H1 (cell line): Measurements from ENCODE around the gene ZFYVE16. TPM values are rescaled to one million over a fixed set of nuclear protein-coding genes. Genes with fewer than 3 reads are reported as not detected.

Experiments used
- CTCF ChIA-PET: fragments of 300-600 bp; sonication (Branson Sonifier 250); formaldehyde crosslinking; loops from one replicate; lab custom pipeline; 2021; ENCODE audit not compliant: partially characterized antibody; lab: Charles Lee
- POLR2A ChIA-PET: fragments of 300-600 bp; sonication (Branson Sonifier 250); formaldehyde crosslinking; loops from one replicate; lab custom pipeline; 2021; ENCODE audit warnings: inconsistent platforms; ENCODE audit not compliant: partially characterized antibody; lab: Charles Lee
- DNase-seq, 2 experiments: peaks; one replicate each; pipeline versions ENCODE4 v3.0.0 to v3.0.0-alpha.2; 2010 to 2022; ENCODE audit warnings: low spot score in 2 of 2, low read depth in 1 of 2, mixed read lengths in 1 of 2
- FAIRE-seq: peaks from 2 replicates; lab custom pipeline; 2011; peaks lifted over from hg19 to GRCh38; lab: Jason Lieb, UNC
- H2AFZ ChIP-seq: 2 replicates; pipeline ENCODE4 v1.8.1; 2012; ENCODE audit warnings: low read length, inconsistent platforms
- H2AK5ac ChIP-seq: 2 replicates; pipeline ENCODE4 v1.6.1; 2013; ENCODE audit warnings: low read depth, low read length
- H2BK120ac ChIP-seq: replicated peaks from 2 replicates; pipeline ENCODE3; 2013; ENCODE audit warnings: low read depth, low read length, inconsistent platforms
- H2BK12ac ChIP-seq: 2 replicates; pipeline ENCODE4 v1.6.1; 2013; ENCODE audit warnings: low read depth, low read length
- H2BK15ac ChIP-seq: 2 replicates; pipeline ENCODE4 v1.6.1; 2013; ENCODE audit warnings: low read length
- H2BK20ac ChIP-seq: 2 replicates; pipeline ENCODE4 v1.6.1; 2013; ENCODE audit warnings: low read length
- H2BK5ac ChIP-seq: 2 replicates; pipeline ENCODE4 v1.6.1; 2013; ENCODE audit warnings: low read depth, low read length
- H3K14ac ChIP-seq: 2 replicates; pipeline ENCODE4 v1.6.1; 2013; ENCODE audit warnings: inconsistent platforms; ENCODE audit not compliant: insufficient read length
- H3K18ac ChIP-seq: 2 replicates; pipeline ENCODE4 v1.6.1; 2013; ENCODE audit warnings: low read length; ENCODE audit errors: extremely low read depth
- H3K23ac ChIP-seq: 2 replicates; pipeline ENCODE4 v1.6.1; 2013; ENCODE audit warnings: inconsistent platforms; ENCODE audit not compliant: insufficient read length
- H3K23me2 ChIP-seq: 2 replicates; pipeline ENCODE4 v1.6.1; 2013; ENCODE audit warnings: low read depth, low read length
- H3K27ac ChIP-seq: 2 replicates; pipeline ENCODE4 v1.6.1; 2011; ENCODE audit warnings: low read depth, low read length, inconsistent platforms
- H3K27me3 ChIP-seq, 4 experiments: replicated peaks in 1 of 4; 1 replicate in 1 of 4; 2 replicates in 3 of 4; pipeline versions ENCODE4 v1.6.1 to v1.8.1; 2011 to 2013; ENCODE audit warnings: low read length in 3 of 4, mild to moderate bottlenecking in 3 of 4, inconsistent platforms in 2 of 4, mixed read lengths in 2 of 4, moderate library complexity in 1 of 4; ENCODE audit not compliant: control insufficient read depth in 3 of 4, insufficient read depth in 3 of 4; ENCODE audit errors: extremely low read depth in 1 of 4
- H3K36me3 ChIP-seq, 4 experiments: 2 replicates each; pipeline versions ENCODE4 v1.6.1 to v1.8.1; 2011 to 2013; ENCODE audit warnings: mild to moderate bottlenecking in 4 of 4, low read length in 3 of 4, moderate library complexity in 2 of 4, control low read depth in 1 of 4, inconsistent platforms in 1 of 4; ENCODE audit not compliant: insufficient read depth in 4 of 4, control insufficient read depth in 2 of 4
- H3K4ac ChIP-seq: replicated peaks from 2 replicates; pipeline ENCODE3; 2013; ENCODE audit warnings: low read length, low read depth, mixed read lengths, inconsistent platforms; ENCODE audit not compliant: insufficient read length
- H3K4me1 ChIP-seq, 4 experiments: replicated peaks in 1 of 4; 1 replicate in 1 of 4; 2 replicates in 3 of 4; pipeline versions ENCODE4 v1.6.1 to v1.8.1; 2011 to 2013; ENCODE audit warnings: low read length in 3 of 4, inconsistent platforms in 2 of 4, mixed read lengths in 1 of 4; ENCODE audit not compliant: insufficient read depth in 4 of 4, control insufficient read depth in 3 of 4
- H3K4me2 ChIP-seq, 2 experiments: 2 replicates each; pipeline versions ENCODE4 v1.6.1 to v1.8.1; 2011 to 2013; ENCODE audit warnings: low read depth in 2 of 2, low read length in 2 of 2, control low read depth in 1 of 2, inconsistent platforms in 1 of 2, mild to moderate bottlenecking in 1 of 2; ENCODE audit not compliant: insufficient read depth in 1 of 2
- H3K4me3 ChIP-seq, 4 experiments: fragments of 200-600, 300-600 bp in 1 of 4; sonication (generic), shearing (Covaris generic), sonication (Bioruptor Twin) in 1 of 4; 2 replicates each; pipeline versions ENCODE4 v1.5.1 to v1.8.1; 2011 to 2016; ENCODE audit warnings: low read length in 4 of 4, low read depth in 3 of 4, control low read depth in 2 of 4, inconsistent platforms in 2 of 4, mild to moderate bottlenecking in 2 of 4, mixed read lengths in 1 of 4, moderate library complexity in 1 of 4; ENCODE audit not compliant: insufficient read depth in 2 of 4; ENCODE audit errors: extremely low read depth in 1 of 4
- H3K56ac ChIP-seq: replicated peaks from 2 replicates; pipeline ENCODE3; 2013; ENCODE audit warnings: low read depth, mild to moderate bottlenecking, mixed read lengths, low read length, inconsistent platforms; ENCODE audit not compliant: insufficient read length
- H3K79me1 ChIP-seq: 2 replicates; pipeline ENCODE4 v1.6.1; 2013; ENCODE audit warnings: low read depth, low read length, control low read depth
- H3K79me2 ChIP-seq, 2 experiments: 2 replicates each; pipeline versions ENCODE4 v1.6.1 to v1.8.1; 2012 to 2013; ENCODE audit warnings: low read length in 2 of 2, mild to moderate bottlenecking in 2 of 2, inconsistent platforms in 1 of 2; ENCODE audit not compliant: insufficient read depth in 2 of 2, control insufficient read depth in 1 of 2
- H3K9ac ChIP-seq, 4 experiments: replicated peaks in 1 of 4; 1 replicate in 1 of 4; 2 replicates in 3 of 4; pipeline versions ENCODE4 v1.6.1 to v1.8.1; 2011 to 2013; ENCODE audit warnings: low read depth in 3 of 4, low read length in 3 of 4, control low read depth in 2 of 4, mild to moderate bottlenecking in 2 of 4, moderate library complexity in 2 of 4, inconsistent platforms in 1 of 4; ENCODE audit errors: extremely low read depth in 1 of 4
- H3K9me3 ChIP-seq, 2 experiments: 2 replicates each; pipeline versions ENCODE4 v1.6.1 to v1.8.1; 2012 to 2013; ENCODE audit warnings: mild to moderate bottlenecking in 2 of 2, moderate library complexity in 2 of 2, control low read depth in 1 of 2, inconsistent platforms in 1 of 2, low read depth in 1 of 2, low read length in 1 of 2, mixed read lengths in 1 of 2; ENCODE audit not compliant: insufficient read depth in 2 of 2
- H4K20me1 ChIP-seq, 2 experiments: replicated peaks in 1 of 2; 2 replicates each; pipeline versions ENCODE3 to v1.8.1; 2011 to 2013; ENCODE audit warnings: inconsistent platforms in 2 of 2, low read length in 2 of 2, mild to moderate bottlenecking in 1 of 2; ENCODE audit not compliant: insufficient read depth in 2 of 2, control insufficient read depth in 1 of 2
- H4K5ac ChIP-seq: 2 replicates; pipeline ENCODE4 v1.6.1; 2013; ENCODE audit warnings: low read length, low read depth, mixed read lengths, inconsistent platforms; ENCODE audit not compliant: insufficient read length
- H4K8ac ChIP-seq: 2 replicates; pipeline ENCODE4 v1.8.0; 2013; ENCODE audit warnings: mild to moderate bottlenecking, moderate library complexity, low read length, inconsistent platforms; ENCODE audit not compliant: insufficient read depth; ENCODE audit errors: extremely low read depth
- H4K91ac ChIP-seq: replicated peaks from 2 replicates; pipeline ENCODE3; 2013; ENCODE audit warnings: low read length, mixed read lengths, inconsistent platforms; ENCODE audit not compliant: insufficient read length
- SP1 ChIP-seq: IDR thresholded peaks from 2 replicates; pipeline ENCODE4 v1.6.1; 2011; ENCODE audit warnings: low read depth, low read length
- WGBS, 2 experiments: shearing (Covaris generic) in 1 of 2; methylation state at CpG; one replicate each; pipeline versions ENCODE4 v1.1.6 to v1.1.7; 2013 to 2015; ENCODE audit warnings: low lambda C conversion rate in 2 of 2, mixed read lengths in 2 of 2, inconsistent platforms in 1 of 2, low coverage in 1 of 2, missing lambda C conversion rate in 1 of 2; ENCODE audit not compliant: insufficient replicate concordance in 2 of 2, insufficient coverage in 1 of 2, insufficient read length in 1 of 2; ENCODE audit errors: extremely low coverage in 1 of 2, missing lambda C conversion rate in 1 of 2; 5-methylcytosine and 5-hydroxymethylcytosine counted together
- polyA plus RNA-seq, 7 experiments: library from polyadenylated mRNA; depleted of rRNA in 3 of 7; stranded (reverse) in 5 of 7; unstranded in 2 of 7; fragments of >200 nt in 5 of 7; fragments of 200-250 nt in 2 of 7; gene quantifications; 1 replicate in 5 of 7; 2 replicates in 1 of 7; 4 replicates in 1 of 7; pipeline versions ENCODE4 v1.2.1 to v1.2.3, GENCODE V29; 2011 to 2013; ENCODE audit warnings: missing spikeins in 2 of 7, mixed read lengths in 2 of 7
- total RNA-seq: library from RNA; stranded (reverse); fragmentation: NEBNext Ultra II Directional; extraction: Animal tissue kit (Norgen Biotek cat#: 25700); gene quantifications from 2 replicates; pipeline ENCODE4 v1.2.1, GENCODE V29; 2021

The ZFYVE16 gene
- total and polyA plus RNA-seq, 2 of the 8 experiments (the other 6 are each of a cell fraction or from before 2014, with no cell fraction given): 3.6 to 24.2 TPM

DNA sequence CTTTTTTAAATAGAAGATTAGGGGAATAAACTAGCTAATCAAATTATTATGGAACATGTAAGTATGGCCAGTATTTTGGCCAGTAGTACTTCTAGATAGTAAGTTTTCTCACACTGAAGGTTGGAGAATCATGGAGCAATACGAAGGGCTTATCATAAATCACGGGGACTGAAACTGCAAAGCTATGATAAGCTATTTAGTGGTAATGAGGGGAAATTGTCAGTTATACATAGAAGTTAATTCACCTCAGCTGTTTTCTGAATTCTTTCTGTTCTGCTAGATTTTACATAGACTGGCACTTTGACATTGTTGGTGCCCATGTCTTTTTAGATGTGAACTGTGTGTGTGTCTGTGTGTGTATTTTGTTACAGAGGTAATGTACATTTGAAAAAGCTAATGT, 45.5 kb downstream of the ZFYVE16 start:
- Histone ChIP-seq H4K20me1 (no peaks in the 10 kb centered on the region), H2BK120ac (no peak overlapping the region), H2BK12ac (no peak overlapping the region), H3K18ac (no peak overlapping the region), H3K4ac (no peak overlapping the region), H3K27me3 (no peaks in the 10 kb centered on the region), H3K56ac (no peak overlapping the region), H2BK20ac (no peak overlapping the region), H4K8ac (no peak overlapping the region), H3K23me2 (no peaks in the 10 kb centered on the region), H2AFZ (no peak overlapping the region), H3K4me3 (no peak overlapping the region), H3K14ac (no peak overlapping the region), H4K5ac (no peak overlapping the region), H3K36me3 (peaks cover 0 to 33% (median 9%) of the 10 kb centered on the region in 4 experiments; a peak in 4 of 8 replicates), H3K9ac (no peak overlapping the region), H3K9me3 (no peaks in the 10 kb centered on the region), H3K4me2 (no peak overlapping the region), H3K79me2 (no peaks in the 10 kb centered on the region), H2BK15ac (no peak overlapping the region), H4K91ac (no peak overlapping the region), H2BK5ac (no peak overlapping the region), H3K23ac (no peak overlapping the region), H3K79me1 (no peaks in the 10 kb centered on the region), H3K27ac (no peak overlapping the region), H3K4me1 (no peaks in the 10 kb centered on the region), H2AK5ac (no peak overlapping the region)
- CTCF ChIA-PET: interaction anchor here (0.6 to 1.6 kb wide), 6 partner anchors 13 to 1329 kb away, joined by 3 to 4 read pairs (median 3); partner anchors contain the start of gene ZFYVE16
- WGBS, 2 experiments: 92% methylated on average over 2 of the region's 2 CpGs; no CpG with 5 or more reads in 1 of the 2 experiments
- FAIRE-seq (no peak), DNase-seq (no peak)
- POLR2A ChIA-PET: interaction anchor here (0.9 kb wide), 1 partner anchor 28 kb away, joined by 3 read pairs; no protein-coding TSS in a partner anchor
- TF ChIP-seq SP1: no peak
